Activated CD8-positive, alpha-beta memory T cell treated with anti-CD3 and anti-CD28 coated beads, Interleukin-2, amount 10 ng/mL, durations not matched to agents 7 days and 5 days (primary cell): ENCODE results near the gene PIK3CD. TPM values are rescaled to one million over a fixed set of nuclear protein-coding genes. Genes with fewer than 3 reads are reported as not detected.
A peak's percentile ranks its signal among the peaks of the same experiment; 100 is the strongest.

Source experiments
- ATAC-seq: fragments of 150-1000 bp; cut with Tn5 transposase; one replicate; pipeline ENCODE4 v1.10.0; 2021; ENCODE audit warnings: moderate library complexity
- CTCF ChIA-PET: fragments of 350-600 bp; sonication (Branson Sonifier 250); formaldehyde crosslinking; loops from one replicate; lab custom pipeline; 2021; ENCODE audit warnings: antibody characterized with exemption; lab: Charles Lee
- DNase-seq: peaks from one replicate; pipeline ENCODE4 v3.0.0-alpha.2; 2020
- H3K27ac Mint-ChIP-seq: one replicate; pipeline ENCODE4 v1.8.0; 2021; ENCODE audit warnings: mild to moderate bottlenecking, mixed read lengths
- H3K27me3 Mint-ChIP-seq: one replicate; pipeline ENCODE4 v1.8.0; 2021; ENCODE audit warnings: mixed read lengths
- H3K36me3 Mint-ChIP-seq: one replicate; pipeline ENCODE4 v1.8.0; 2021; ENCODE audit warnings: mild to moderate bottlenecking, mixed read lengths
- H3K4me1 Mint-ChIP-seq: one replicate; pipeline ENCODE4 v1.8.0; 2021; ENCODE audit warnings: mixed read lengths
- H3K4me3 Mint-ChIP-seq: one replicate; pipeline ENCODE4 v1.8.0; 2021; ENCODE audit warnings: mild to moderate bottlenecking, moderate library complexity, mixed read lengths
- H3K9me3 Mint-ChIP-seq: one replicate; pipeline ENCODE4 v1.8.0; 2022; ENCODE audit warnings: low read depth, mixed read lengths
- total RNA-seq, 2 experiments: library from RNA; stranded (reverse); gene quantifications; one replicate each; pipeline ENCODE4 v1.2.3, GENCODE V29; 2021

The PIK3CD gene
- total RNA-seq, 2 experiments from 2014 or later: 256 to 261 TPM

DNA sequence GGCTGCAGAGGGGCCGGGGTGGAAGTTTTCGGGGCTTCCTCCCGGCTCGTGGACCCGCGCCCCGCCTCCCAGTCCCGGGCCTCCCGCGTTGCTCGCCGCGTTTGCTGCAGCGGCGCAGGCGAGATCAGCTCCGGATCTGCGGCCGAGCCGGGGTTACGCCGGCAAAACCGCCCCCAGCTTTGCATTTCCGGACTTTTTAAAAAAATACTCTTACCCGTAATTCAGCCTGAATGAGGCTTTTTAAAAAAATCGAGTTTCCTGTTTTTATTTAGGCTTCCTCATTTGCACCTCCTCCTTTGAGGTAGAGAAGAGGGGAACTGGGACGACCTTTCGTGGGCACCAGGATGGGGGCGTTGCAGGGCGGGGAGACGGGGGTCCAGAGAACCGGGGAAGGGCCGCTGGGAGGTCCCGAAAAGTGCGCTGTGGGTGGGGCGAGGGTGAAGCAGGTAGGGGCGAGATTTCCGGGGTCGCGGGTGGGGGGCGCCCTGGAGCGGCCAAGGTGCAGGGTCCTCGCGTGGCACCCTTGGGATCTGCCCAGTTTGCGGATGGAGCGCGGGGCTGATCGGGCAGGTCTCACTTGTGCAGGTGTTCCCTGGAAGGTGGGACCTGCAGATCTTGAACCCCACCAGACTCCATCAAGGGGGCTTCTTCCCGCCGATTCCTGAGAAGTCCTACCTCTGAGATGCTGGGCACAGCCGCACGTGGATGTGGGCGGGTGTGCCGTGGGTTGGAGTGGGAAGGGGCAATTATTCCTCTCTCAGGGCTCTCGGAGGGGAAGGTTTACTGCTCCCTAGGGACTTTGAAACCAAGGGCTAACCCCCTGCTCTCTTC lies 1.1 kb downstream of the PIK3CD start:
- Mint-ChIP-seq H3K27ac (peak overlapping the region; percentile 88), H3K27me3 (no peaks in the 10 kb centered on the region), H3K9me3 (no peaks in the 10 kb centered on the region), H3K36me3 (peaks cover 39% of the 10 kb centered on the region), H3K4me1 (peaks cover 54% of the 10 kb centered on the region), H3K4me3 (peak overlapping the region; percentile 91)
- peak; percentile 43 for ATAC-seq
- CTCF ChIA-PET: interaction anchor here (0.8 to 7.7 kb wide), 15 partner anchors 13 to 95 kb away, joined by 3 to 224 read pairs (median 5); no protein-coding TSS in a partner anchor
- peak; percentile 84 for DNase-seq

DNA sequence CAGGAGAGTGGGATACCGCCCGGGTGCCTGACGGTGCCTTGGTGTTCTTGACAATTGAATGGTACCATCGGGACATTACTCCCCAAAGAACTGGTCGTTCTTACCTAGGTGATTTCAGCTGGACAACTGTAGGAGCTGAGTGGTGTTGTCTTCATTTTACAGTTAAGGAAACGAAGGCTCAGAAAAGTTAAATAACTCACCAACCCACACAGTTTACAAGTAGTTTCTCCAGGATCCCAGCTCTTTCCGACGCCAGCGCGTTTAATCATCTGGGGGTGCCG lies 1.6 kb downstream of the PIK3CD start:
- Mint-ChIP-seq H3K27ac (peak overlapping the region; percentile 88), H3K9me3 (no peaks in the 10 kb centered on the region), H3K27me3 (no peaks in the 10 kb centered on the region), H3K4me1 (peaks cover 58% of the 10 kb centered on the region), H3K4me3 (peak overlapping the region; percentile 91), H3K36me3 (peaks cover 39% of the 10 kb centered on the region)
- CTCF ChIA-PET: interaction anchor here (1.1 to 7.7 kb wide), 14 partner anchors 9 to 95 kb away, joined by 3 to 224 read pairs (median 6); no protein-coding TSS in a partner anchor
- DNase-seq (no peak), ATAC-seq (no peak)

DNA sequence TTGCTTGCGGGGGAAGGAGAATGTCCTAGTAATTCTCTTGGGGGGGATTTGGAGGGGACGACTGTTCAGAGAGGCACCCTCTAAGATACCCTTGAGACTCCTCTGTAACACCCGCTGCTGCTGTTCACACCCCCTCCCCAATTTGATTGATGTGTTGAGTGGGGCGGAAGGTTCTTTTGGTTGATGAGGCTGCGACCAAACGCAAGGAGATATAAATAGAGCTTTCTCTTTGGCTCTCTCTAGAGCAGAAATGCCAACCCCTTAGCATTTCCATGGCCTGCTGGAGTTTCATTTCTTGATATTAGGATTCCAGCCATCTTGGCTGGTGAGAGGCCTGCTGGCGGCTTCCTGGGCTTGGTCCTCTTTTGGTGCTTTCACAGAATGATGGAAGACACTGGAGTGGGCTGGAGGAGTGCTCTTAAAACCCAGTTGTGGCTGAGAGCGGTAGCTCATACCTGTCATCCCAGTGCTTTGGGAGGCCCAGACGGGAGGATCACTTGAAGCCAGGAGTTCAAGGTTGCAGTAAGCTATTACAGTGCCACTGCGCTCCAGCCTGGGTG lies 2.0 kb downstream of the PIK3CD start:
- ATAC-seq: peak; percentile 2
- Mint-ChIP-seq H3K27me3 (no peaks in the 10 kb centered on the region), H3K36me3 (peaks cover 38% of the 10 kb centered on the region), H3K27ac (peak overlapping the region; percentile 88), H3K4me1 (peaks cover 62% of the 10 kb centered on the region), H3K9me3 (no peaks in the 10 kb centered on the region), H3K4me3 (peak overlapping the region; percentile 91)
- CTCF ChIA-PET: interaction anchor here (1.1 to 7.7 kb wide), 20 partner anchors 10 to 296 kb away, joined by 3 to 224 read pairs (median 4); no protein-coding TSS in a partner anchor
- DNase-seq: peak; percentile 53

DNA sequence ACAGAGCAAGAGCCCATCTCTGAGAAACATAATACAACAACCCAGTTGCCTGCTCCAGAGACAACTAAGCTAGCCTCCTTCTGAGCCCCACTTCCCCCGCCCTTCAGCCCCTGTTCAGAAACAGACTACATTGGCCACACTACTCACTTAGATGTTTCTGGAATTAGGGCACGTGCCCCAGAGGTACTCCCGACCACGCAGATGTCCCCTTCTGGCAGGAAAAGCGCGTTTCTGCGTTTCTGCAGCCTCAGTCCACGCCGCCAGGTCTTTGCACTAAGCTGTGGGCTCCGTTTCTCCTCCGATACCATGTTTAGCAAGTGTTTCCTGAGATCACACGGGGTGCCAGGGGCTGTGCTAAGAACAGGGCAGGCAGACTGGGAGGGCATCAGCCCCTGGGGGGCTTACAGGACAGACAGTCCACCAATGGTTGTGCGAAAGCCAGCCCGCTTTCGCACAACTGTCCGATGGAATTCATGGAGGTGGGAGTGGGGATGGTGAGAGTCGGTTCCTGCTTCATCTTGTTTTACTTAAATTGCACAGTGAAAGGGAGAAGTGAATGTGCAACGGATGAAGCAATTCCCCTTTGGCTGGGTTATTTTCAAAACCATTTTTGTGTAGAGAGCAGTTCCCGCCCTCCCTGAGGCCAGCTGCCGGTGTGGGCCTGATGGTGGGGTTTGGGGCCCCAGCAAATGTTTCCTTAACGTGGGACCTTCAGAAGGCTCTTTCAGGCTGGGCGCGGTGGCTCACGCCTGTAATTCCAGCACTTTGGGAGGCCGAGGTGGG lies 2.7 kb downstream of the PIK3CD start:
- Mint-ChIP-seq H3K27me3 (no peaks in the 10 kb centered on the region), H3K9me3 (no peaks in the 10 kb centered on the region), H3K27ac (peak overlapping the region; percentile 88), H3K4me3 (peak overlapping the region; percentile 91), H3K4me1 (peaks cover 66% of the 10 kb centered on the region), H3K36me3 (peaks cover 41% of the 10 kb centered on the region)
- CTCF ChIA-PET: interaction anchor here (1.1 to 7.7 kb wide), 16 partner anchors 10 to 296 kb away, joined by 3 to 224 read pairs (median 4); no protein-coding TSS in a partner anchor
- ATAC-seq: peak; percentile 4
- DNase-seq: peak; percentile 49

DNA sequence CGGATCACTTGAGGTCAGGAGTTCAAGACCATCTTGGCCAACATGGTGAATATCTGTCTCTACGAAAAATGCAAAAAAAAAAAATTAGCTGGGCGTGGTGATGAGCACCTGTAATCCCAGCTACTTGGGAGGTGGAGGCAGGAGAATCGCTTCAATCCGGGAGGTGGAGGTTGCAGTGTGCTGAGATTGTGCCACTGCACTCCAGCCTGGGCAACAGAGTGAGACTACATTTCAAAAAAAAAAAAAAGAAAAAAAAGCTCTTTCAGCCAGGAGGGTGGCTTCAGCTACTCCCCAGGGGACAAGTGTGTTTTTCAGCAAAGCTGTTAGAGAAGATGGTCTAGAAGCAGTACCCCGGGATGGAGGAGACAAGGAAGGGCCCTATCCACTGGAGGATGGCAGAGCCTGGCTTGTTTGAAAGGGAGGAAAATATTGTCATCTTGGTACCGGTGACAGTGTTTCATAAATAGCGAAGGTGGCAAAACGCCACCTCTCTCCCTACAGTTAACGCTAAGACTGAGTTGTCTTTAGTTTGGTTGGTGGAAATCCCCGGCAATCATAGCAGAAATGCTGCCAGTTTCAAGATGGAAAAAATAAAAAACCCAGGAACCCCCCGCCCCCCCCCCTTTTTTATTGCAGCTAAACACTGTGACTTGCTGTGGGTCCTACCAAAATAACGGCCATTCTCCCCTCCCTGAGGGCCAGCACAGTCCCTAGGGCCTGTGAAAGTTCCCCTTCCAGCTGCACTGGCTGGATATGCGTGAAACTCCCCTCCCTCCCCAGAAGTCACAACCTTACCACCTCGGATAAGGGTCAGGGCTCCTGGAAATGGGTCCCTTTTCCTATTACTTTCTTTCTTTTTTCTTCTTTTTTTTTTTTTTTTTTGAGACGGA lies 3.5 kb downstream of the PIK3CD start:
- Mint-ChIP-seq H3K4me1 (peaks cover 65% of the 10 kb centered on the region), H3K9me3 (no peaks in the 10 kb centered on the region), H3K4me3 (peak overlapping the region; percentile 91), H3K27me3 (no peaks in the 10 kb centered on the region), H3K36me3 (peaks cover 49% of the 10 kb centered on the region), H3K27ac (peak overlapping the region; percentile 88)
- CTCF ChIA-PET: interaction anchor here (1.1 to 7.7 kb wide), 13 partner anchors 11 to 295 kb away, joined by 3 to 224 read pairs (median 4); no protein-coding TSS in a partner anchor
- DNase-seq (peak; percentile 50), ATAC-seq (no peak)

DNA sequence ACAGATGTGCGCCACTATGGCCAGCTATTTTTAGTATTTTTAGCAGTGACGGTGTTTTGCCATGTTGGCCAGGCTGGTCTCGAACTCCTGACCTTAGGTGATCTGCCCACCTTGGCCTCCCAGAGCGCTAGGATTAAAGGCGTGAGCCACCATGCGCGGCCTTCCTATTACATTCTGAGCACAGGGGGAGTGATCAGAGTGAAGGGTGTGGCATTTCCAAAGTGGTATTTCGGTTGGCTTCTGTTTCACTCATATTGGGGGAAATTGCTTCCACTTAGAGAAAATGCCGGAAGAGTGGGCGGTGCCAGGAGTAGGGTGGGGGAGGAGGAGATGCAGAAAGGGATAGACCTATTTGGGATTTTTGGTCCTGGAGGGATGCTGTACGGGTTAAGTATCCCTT lies 4.3 kb downstream of the PIK3CD start:
- no peak for ATAC-seq
- peaks cover 64% of the 10 kb centered on the region for H3K4me1 Mint-ChIP-seq
- CTCF ChIA-PET: interaction anchor here (0.7 to 7.7 kb wide), 5 partner anchors 11 to 66 kb away, joined by 3 to 224 read pairs (median 13); no protein-coding TSS in a partner anchor
- peak overlapping the region; percentile 88 for H3K27ac Mint-ChIP-seq
- peaks cover 56% of the 10 kb centered on the region for H3K36me3 Mint-ChIP-seq
- H3K27me3 Mint-ChIP-seq: no peaks in the 10 kb centered on the region
- peak overlapping the region; percentile 91 for H3K4me3 Mint-ChIP-seq
- no peaks in the 10 kb centered on the region for H3K9me3 Mint-ChIP-seq
- DNase-seq: no peak

DNA sequence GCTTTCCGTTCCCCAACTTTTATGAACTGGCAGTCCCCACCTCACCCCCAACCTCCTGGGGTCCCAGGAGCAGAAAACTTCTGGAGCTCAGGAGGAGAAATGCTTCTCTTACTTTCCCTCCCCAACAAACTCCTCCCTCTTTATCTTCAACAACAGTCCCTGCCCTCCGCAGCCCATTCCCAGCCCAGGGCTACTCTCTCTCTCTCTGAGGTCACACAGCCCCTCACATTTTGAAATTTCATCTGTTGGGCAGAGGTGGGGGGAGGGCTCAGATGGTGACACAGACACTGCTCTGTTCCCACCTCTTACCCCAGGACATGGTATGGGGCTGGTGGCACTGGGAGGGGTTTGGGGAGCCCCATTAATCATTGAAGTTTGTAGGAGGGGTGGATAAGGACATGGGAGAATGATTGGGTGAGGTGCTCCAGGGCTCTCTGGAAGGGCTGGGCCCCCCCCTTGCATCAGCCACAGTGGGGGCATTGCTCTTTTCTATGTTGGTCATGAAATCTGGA lies 6.0 kb downstream of the PIK3CD start:
- H3K27ac Mint-ChIP-seq: peak overlapping the region; percentile 80
- H3K27me3 Mint-ChIP-seq: no peaks in the 10 kb centered on the region
- DNase-seq (no peak), ATAC-seq (no peak)
- H3K9me3 Mint-ChIP-seq: no peaks in the 10 kb centered on the region
- CTCF ChIA-PET: interaction anchor here (0.7 to 4.9 kb wide), 5 partner anchors 9 to 124 kb away, joined by 3 to 31 read pairs (median 6); no protein-coding TSS in a partner anchor
- H3K4me3 Mint-ChIP-seq: no peak overlapping the region
- peaks cover 59% of the 10 kb centered on the region for H3K36me3 Mint-ChIP-seq
- peaks cover 64% of the 10 kb centered on the region for H3K4me1 Mint-ChIP-seq

DNA sequence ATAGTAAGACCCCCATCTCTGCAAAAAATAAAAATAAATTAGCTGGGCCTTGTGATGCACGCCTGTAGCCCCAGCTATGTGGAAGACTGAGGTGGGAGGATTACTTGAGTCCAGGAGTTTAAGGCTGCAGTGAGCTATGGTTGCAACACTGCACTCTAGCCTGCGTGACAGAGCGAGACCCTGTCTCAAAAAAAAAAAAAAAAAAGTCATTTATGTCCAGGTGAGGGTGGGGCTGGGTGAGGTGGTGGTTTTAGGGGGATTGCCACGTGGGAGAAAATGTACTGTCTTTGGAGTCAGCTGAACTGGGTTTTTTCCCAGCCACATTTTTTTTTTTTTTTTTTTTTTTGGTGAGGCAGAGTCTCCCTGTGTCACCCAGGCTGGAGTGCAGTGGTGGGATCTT lies 6.7 kb downstream of the PIK3CD start:
- no peak for DNase-seq
- no peak for ATAC-seq
- Mint-ChIP-seq H3K4me1 (peaks cover 66% of the 10 kb centered on the region), H3K36me3 (peaks cover 59% of the 10 kb centered on the region), H3K27ac (peak overlapping the region; percentile 80), H3K4me3 (no peak overlapping the region), H3K27me3 (no peaks in the 10 kb centered on the region), H3K9me3 (no peaks in the 10 kb centered on the region)
- CTCF ChIA-PET: interaction anchor here (0.7 to 1.5 kb wide), 5 partner anchors 14 to 124 kb away, joined by 3 to 7 read pairs (median 3); no protein-coding TSS in a partner anchor

DNA sequence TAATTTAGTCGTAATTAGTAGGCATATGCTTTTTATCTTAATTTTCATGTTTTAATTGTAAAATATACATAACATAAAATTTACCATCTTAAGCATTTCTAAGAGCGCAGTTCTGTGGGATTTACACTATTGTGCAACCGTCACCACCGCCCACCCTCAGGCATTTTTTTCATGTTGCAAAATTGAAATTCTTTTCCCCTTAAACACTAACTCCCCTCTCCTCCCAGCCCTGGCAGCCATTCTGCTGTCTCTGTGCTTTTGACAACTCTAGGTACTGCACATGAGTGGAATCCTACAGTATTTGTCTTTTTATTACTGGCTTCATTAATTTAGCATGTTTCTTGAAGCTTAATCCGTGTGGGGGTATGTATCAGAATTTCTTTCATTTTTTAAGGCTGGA lies 7.8 kb downstream of the PIK3CD start:
- Mint-ChIP-seq H3K27ac (peak overlapping the region; percentile 64), H3K4me3 (no peak overlapping the region), H3K27me3 (no peaks in the 10 kb centered on the region), H3K4me1 (peaks cover 64% of the 10 kb centered on the region), H3K36me3 (peaks cover 55% of the 10 kb centered on the region), H3K9me3 (no peaks in the 10 kb centered on the region)
- no peak for DNase-seq
- CTCF ChIA-PET: interaction anchor here (1.2 to 1.9 kb wide), 2 partner anchors 32 to 127 kb away, joined by 3 to 5 read pairs; no protein-coding TSS in a partner anchor
- ATAC-seq: no peak

DNA sequence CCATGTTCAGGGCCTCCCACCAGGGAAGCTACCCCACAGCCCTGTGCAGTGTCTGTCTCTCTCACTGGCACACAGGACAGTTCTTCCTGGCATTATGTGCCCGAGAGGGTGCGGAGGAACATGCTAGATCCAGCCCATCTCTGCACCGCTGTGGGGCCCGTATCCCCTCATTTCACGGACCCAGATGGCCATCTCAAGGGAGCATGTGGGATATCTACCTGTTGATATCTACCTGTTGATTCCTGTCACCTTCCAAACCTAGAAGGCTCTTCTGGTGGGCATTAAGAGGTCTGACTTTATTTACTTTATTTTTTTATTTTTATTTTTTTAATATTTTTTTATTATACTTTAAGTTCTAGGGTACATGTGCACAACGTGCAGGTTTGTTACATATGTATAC lies 11.7 kb downstream of the PIK3CD start:
- ATAC-seq (no peak), DNase-seq (no peak)
- H3K9me3 Mint-ChIP-seq: no peaks in the 10 kb centered on the region
- no peak overlapping the region for H3K4me3 Mint-ChIP-seq
- H3K4me1 Mint-ChIP-seq: peaks cover 46% of the 10 kb centered on the region
- H3K36me3 Mint-ChIP-seq: peaks cover 58% of the 10 kb centered on the region
- no peaks in the 10 kb centered on the region for H3K27me3 Mint-ChIP-seq
- CTCF ChIA-PET: no interaction called here
- no peak overlapping the region for H3K27ac Mint-ChIP-seq

DNA sequence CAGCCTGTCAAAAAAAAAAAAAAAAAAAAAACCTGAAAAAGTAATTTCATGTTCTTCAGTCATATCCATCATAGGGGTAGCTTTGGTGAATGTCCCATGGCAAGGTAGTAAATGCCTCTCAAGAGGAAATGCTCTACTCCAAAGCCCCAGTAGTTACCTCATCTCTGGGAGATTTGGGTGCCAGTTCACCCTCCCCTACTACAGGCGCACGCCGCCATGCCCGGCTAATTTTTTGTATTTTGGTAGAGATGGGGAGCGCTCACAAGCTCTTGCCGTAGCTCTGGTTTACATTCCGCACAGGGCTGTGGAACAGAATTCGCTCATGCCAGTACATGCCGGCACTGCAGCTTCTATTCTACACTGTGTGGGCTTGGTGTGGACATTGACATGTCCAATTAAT lies 13.7 kb downstream of the PIK3CD start:
- Mint-ChIP-seq H3K4me1 (peaks cover 45% of the 10 kb centered on the region), H3K27ac (no peak overlapping the region), H3K4me3 (no peak overlapping the region), H3K9me3 (no peaks in the 10 kb centered on the region), H3K27me3 (no peaks in the 10 kb centered on the region), H3K36me3 (peaks cover 60% of the 10 kb centered on the region)
- CTCF ChIA-PET: interaction anchor here (1.6 to 5.4 kb wide), 4 partner anchors 10 to 50 kb away, joined by 5 to 31 read pairs (median 6); no protein-coding TSS in a partner anchor
- DNase-seq: no peak
- ATAC-seq: no peak

DNA sequence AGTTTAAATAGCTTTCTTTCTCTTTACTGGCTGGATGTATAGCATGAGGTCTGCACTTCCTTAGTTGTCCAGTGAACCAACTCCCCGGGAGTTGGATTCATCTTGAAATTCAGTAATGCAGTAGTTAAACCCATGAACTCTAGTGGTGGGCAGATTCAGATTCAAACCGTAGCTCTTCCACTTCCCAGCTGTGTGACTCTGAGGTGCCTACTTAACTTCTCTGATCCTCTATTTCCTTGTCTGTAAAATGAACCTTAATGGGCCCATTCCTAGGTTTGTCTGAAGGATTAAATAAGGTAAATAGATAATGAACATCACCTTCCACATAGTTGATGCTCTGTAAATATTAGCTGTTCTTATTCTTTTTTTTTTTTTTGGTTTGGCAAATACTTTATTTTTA lies 16.5 kb downstream of the PIK3CD start:
- Mint-ChIP-seq H3K27me3 (no peaks in the 10 kb centered on the region), H3K9me3 (no peaks in the 10 kb centered on the region), H3K4me1 (peaks cover 49% of the 10 kb centered on the region), H3K36me3 (peaks cover 64% of the 10 kb centered on the region), H3K27ac (peak overlapping the region; percentile 2), H3K4me3 (no peak overlapping the region)
- CTCF ChIA-PET: interaction anchor here (1.1 to 5.4 kb wide), 5 partner anchors 13 to 52 kb away, joined by 4 to 31 read pairs (median 6); no protein-coding TSS in a partner anchor
- DNase-seq: no peak
- no peak for ATAC-seq
